K562 (cell line): Measurements from ENCODE around the gene MIX23. TPM values are rescaled to one million over a fixed set of nuclear protein-coding genes. Genes with fewer than 3 reads are reported as not detected.

Experiments
- CHD4 ChIP-seq: fragments of 200-600 bp; sonication (generic); IDR thresholded peaks from 3 replicates; pipeline ENCODE4 v1.6.1; 2012; ENCODE audit warnings: low read depth, mild to moderate bottlenecking, mixed read lengths, low read length, inconsistent platforms; ENCODE audit not compliant: insufficient read depth, insufficient replicate concordance, poor library complexity, severe bottlenecking
- GTF2A2 ChIP-seq: IDR thresholded peaks from 2 replicates; pipeline ENCODE4 v1.6.1; 2016; ENCODE audit warnings: mild to moderate bottlenecking, missing genetic modification characterization, missing compliant biosample characterization
- GTF2E2 ChIP-seq: fragments of 200-800 bp; sonication (Bioruptor generic); IDR thresholded peaks from 2 replicates; pipeline ENCODE4 v1.6.1; 2016; ENCODE audit warnings: missing genetic modification characterization, missing compliant biosample characterization
- HCFC1 ChIP-seq: IDR thresholded peaks from 2 replicates; pipeline ENCODE4 v1.6.1; 2012; ENCODE audit warnings: low read depth, low read length, improper control_type of control experiment
- KLF13 ChIP-seq: fragments of 450-650 bp; IDR thresholded peaks from 2 replicates; pipeline ENCODE4 v1.6.1; 2016; ENCODE audit warnings: missing genetic modification characterization, low read depth, mild to moderate bottlenecking, missing compliant biosample characterization, moderate library complexity, borderline replicate concordance
- MED1 ChIP-seq: sonication (generic); formaldehyde crosslinking; IDR thresholded peaks from 2 replicates; pipeline ENCODE4 v1.8.1; 2023; ENCODE audit warnings: missing genetic modification reagents, borderline replicate concordance
- RNF219 ChIP-seq: fragments of 250-450 bp; sonication (Bioruptor Pico); IDR thresholded peaks from 2 replicates; pipeline ENCODE4 v1.5.0; 2022; ENCODE audit warnings: mild to moderate bottlenecking
- SAP30 ChIP-seq: fragments of 200-600 bp; sonication (generic); IDR thresholded peaks from 2 replicates; pipeline ENCODE4 v1.6.1; 2012; ENCODE audit warnings: borderline replicate concordance, low read depth, mild to moderate bottlenecking, moderate library complexity, low read length, control low read depth, inconsistent platforms; ENCODE audit not compliant: insufficient read depth, poor library complexity, severe bottlenecking
- SIN3B ChIP-seq: fragments of 450-650 bp; IDR thresholded peaks from 2 replicates; pipeline ENCODE4 v1.6.1; 2017; ENCODE audit warnings: low read depth, mild to moderate bottlenecking, moderate library complexity
- SIX5 ChIP-seq, 2 experiments: IDR thresholded peaks; 2 replicates each; pipeline ENCODE4 v1.6.1; 2011; ENCODE audit warnings: low read length in 2 of 2, borderline replicate concordance in 1 of 2, low read depth in 1 of 2, mild to moderate bottlenecking in 1 of 2, moderate library complexity in 1 of 2; ENCODE audit not compliant: insufficient read depth in 1 of 2
- SMC3 ChIP-seq: conservative IDR thresholded peaks from 2 replicates; pipeline ENCODE4 v1.6.1; 2011; ENCODE audit warnings: low read depth, low read length, improper control_type of control experiment; ENCODE audit not compliant: insufficient read depth
- THRA ChIP-seq: fragments of 450-650 bp; IDR thresholded peaks from 2 replicates; pipeline ENCODE4 v1.6.1; 2017; ENCODE audit warnings: mild to moderate bottlenecking, moderate library complexity
- U2AF1 ChIP-seq: fragments of 200-400 bp; formaldehyde crosslinking; optimal IDR thresholded peaks from 2 replicates; pipeline ENCODE3; 2017; ENCODE audit warnings: mild to moderate bottlenecking, low read depth, low read length, moderate library complexity
- USF2 ChIP-seq: sonication (generic); formaldehyde crosslinking; IDR thresholded peaks from 2 replicates; pipeline ENCODE4 v1.5.0; 2020; ENCODE audit warnings: missing genetic modification reagents
- ZBTB26 ChIP-seq: fragments of 450-650 bp; formaldehyde crosslinking; IDR thresholded peaks from 2 replicates; pipeline ENCODE4 v1.4.0; 2022; ENCODE audit warnings: missing genetic modification characterization
- ZBTB43 ChIP-seq: sonication (generic); formaldehyde crosslinking; IDR thresholded peaks from 2 replicates; pipeline ENCODE4 v1.8.0; 2023; ENCODE audit warnings: mild to moderate bottlenecking, missing genetic modification reagents
- ZNF12 ChIP-seq: sonication (generic); formaldehyde crosslinking; IDR thresholded peaks from 2 replicates; pipeline ENCODE4 v1.4.0; 2020; ENCODE audit warnings: mild to moderate bottlenecking, missing genetic modification reagents
- ZNF347 ChIP-seq: fragments of 450-650 bp; formaldehyde crosslinking; IDR thresholded peaks from 2 replicates; pipeline ENCODE4 v1.4.0; 2020; ENCODE audit warnings: low read depth, mild to moderate bottlenecking, moderate library complexity
- ZSCAN32 ChIP-seq: fragments of 450-650 bp; formaldehyde crosslinking; IDR thresholded peaks from 2 replicates; pipeline ENCODE4 v1.4.0; 2020; ENCODE audit warnings: mild to moderate bottlenecking, moderate library complexity
- polyA plus RNA-seq, 8 experiments: library from polyadenylated mRNA; depleted of rRNA in 4 of 8; stranded (reverse) in 5 of 8; unstranded in 3 of 8; fragments of >200 nt; fragmentation: Nextera tagmentation in 2 of 8; fragmentation: Illumina TruSeq in 1 of 8; extraction: Ambion mirVana in 2 of 8; extraction: Trizol in 1 of 8; gene quantifications; 2 replicates each; pipeline versions ENCODE4 v1.2.1 to v1.2.3, GENCODE V29; 2011 to 2014; ENCODE audit warnings: inconsistent platforms in 1 of 8, missing spikeins in 1 of 8
- total RNA-seq, 7 experiments: library from RNA; depleted of rRNA in 6 of 7; stranded (reverse); fragments of >200 nt in 6 of 7; fragmentation: Illumina TruSeq in 2 of 7; extraction: Trizol in 2 of 7; gene quantifications; 2 replicates each; pipeline versions ENCODE4 v1.2.1 to v1.2.3, GENCODE V29; 2011 to 2021; ENCODE audit warnings: low replicate concordance in 1 of 7

MIX23 gene
- total and polyA plus RNA-seq, 9 of the 15 experiments (the other 6 are each of a cell fraction or from before 2014, with no cell fraction given), result 45.5 to 185 (median 106) TPM

GRCh38 chr3:122383771-122384697, 1.0 kb upstream of the MIX23 start, which contains the start of gene FAM162A (continued):
- no peak for TF ChIP-seq THRA
- TF ChIP-seq ZBTB43 (CRISPR knock-in tag), result no peak
- no peak for TF ChIP-seq ZBTB26 (CRISPR knock-in tag)
- TF ChIP-seq SAP30, result no peak
- TF ChIP-seq ZNF347, result no peak
- TF ChIP-seq SIX5 (IDR thresholded peaks at IDR 0.05; ENCODE audit: borderline replicate concordance in 1 of 2, insufficient read depth in 1 of 2, low read depth in 1 of 2, low read length in 2 of 2), result no peak
- TF ChIP-seq MED1 (CRISPR knock-in tag), result no peak
- TF ChIP-seq SMC3, result no peak
- no peak for TF ChIP-seq U2AF1
- peak; percentile 60; the same call in 1 of the 2 replicates for TF ChIP-seq SIN3B
- peak; percentile 32; the same call in 1 of the 2 replicates for TF ChIP-seq KLF13
- peak; percentile 37 for TF ChIP-seq HCFC1
- TF ChIP-seq ZSCAN32 (CRISPR knock-in tag), result no peak
- TF ChIP-seq CHD4, result no peak
- TF ChIP-seq GTF2A2 (tag), result no peak
- peak; percentile 37; the same call in 1 of the 2 replicates for TF ChIP-seq GTF2E2 (tag)
- no peak for TF ChIP-seq ZNF12
- no peak for TF ChIP-seq RNF219 (CRISPR knock-in tag)
- no peak for TF ChIP-seq USF2 (CRISPR knock-in tag)
